KMS-11 (cell line): ENCODE measurements around the gene ATXN7L1.

Experiments
- H2AFZ ChIP-seq: fragments of 200-600 bp; sonication (generic); 2 replicates; pipeline ENCODE4 v1.6.1; 2016; ENCODE audit warnings: antibody characterized with exemption, mixed run types, low read depth
- H3K27ac ChIP-seq: fragments of 200-600 bp; sonication (generic); 2 replicates; pipeline ENCODE4 v1.6.1; 2016; ENCODE audit warnings: mild to moderate bottlenecking, mixed run types
- H3K27me3 ChIP-seq: fragments of 200-600 bp; sonication (generic); 2 replicates; pipeline ENCODE4 v1.6.1; 2017; ENCODE audit warnings: mild to moderate bottlenecking, low read depth, mixed run types, moderate library complexity; ENCODE audit not compliant: insufficient read depth
- H3K36me3 ChIP-seq: fragments of 200-600 bp; sonication (generic); 2 replicates; pipeline ENCODE4 v1.6.1; 2017; ENCODE audit warnings: mild to moderate bottlenecking, mixed run types; ENCODE audit not compliant: insufficient read depth
- H3K4me1 ChIP-seq: fragments of 200-600 bp; sonication (generic); 2 replicates; pipeline ENCODE4 v1.6.1; 2016; ENCODE audit warnings: mild to moderate bottlenecking, low read depth, mixed run types; ENCODE audit not compliant: poor library complexity, severe bottlenecking
- H3K4me2 ChIP-seq: fragments of 200-600 bp; sonication (generic); 2 replicates; pipeline ENCODE4 v1.7.0; 2016; ENCODE audit warnings: mild to moderate bottlenecking, mixed run types
- H3K4me3 ChIP-seq: fragments of 200-600 bp; sonication (generic); IDR thresholded peaks from 2 replicates; pipeline ENCODE4 v1.6.1; 2017; ENCODE audit warnings: low read depth, low read length, mixed read lengths; ENCODE audit not compliant: insufficient read depth
- H3K79me2 ChIP-seq: fragments of 200-600 bp; sonication (generic); 2 replicates; pipeline ENCODE4 v1.6.1; 2016; ENCODE audit warnings: low read depth, mixed run types; ENCODE audit not compliant: insufficient read depth
- H3K9ac ChIP-seq: fragments of 200-600 bp; sonication (generic); 2 replicates; pipeline ENCODE4 v1.6.1; 2016; ENCODE audit warnings: mild to moderate bottlenecking, mixed run types
- H4K20me1 ChIP-seq: fragments of 200-600 bp; sonication (generic); 2 replicates; pipeline ENCODE4 v1.6.1; 2016; ENCODE audit warnings: mild to moderate bottlenecking, mixed run types; ENCODE audit not compliant: insufficient read depth
- CTCF ChIP-seq: fragments of 200-600 bp; sonication (generic); conservative IDR thresholded peaks from 2 replicates; pipeline ENCODE4 v1.6.1; 2017; ENCODE audit warnings: low read depth, mild to moderate bottlenecking, antibody characterized with exemption, low read length, moderate library complexity, mixed read lengths

The ATXN7L1 gene

GRCh38 chr7:105910172-105910571 is 33.8 kb upstream of the ATXN7L1 start:
- no peaks in the 10 kb centered on the region for H3K36me3 ChIP-seq
- H3K27ac ChIP-seq = no peak overlapping the region
- no peaks in the 10 kb centered on the region for H4K20me1 ChIP-seq
- no peaks in the 10 kb centered on the region for H3K4me1 ChIP-seq
- H3K9ac ChIP-seq = no peak overlapping the region
- no peak overlapping the region for H2AFZ ChIP-seq
- H3K4me2 ChIP-seq = no peak overlapping the region
- no peaks in the 10 kb centered on the region for H3K27me3 ChIP-seq
- no peaks in the 10 kb centered on the region for H3K79me2 ChIP-seq
- no peak overlapping the region for H3K4me3 ChIP-seq
- no peak for TF ChIP-seq CTCF

GRCh38 chr7:105909742-105910141 is 33.3 kb upstream of the ATXN7L1 start:
- no peak overlapping the region for H3K27ac ChIP-seq
- H4K20me1 ChIP-seq = no peaks in the 10 kb centered on the region
- H3K4me2 ChIP-seq = no peak overlapping the region
- H3K4me3 ChIP-seq = no peak overlapping the region
- H3K9ac ChIP-seq = no peak overlapping the region
- no peaks in the 10 kb centered on the region for H3K36me3 ChIP-seq
- H3K27me3 ChIP-seq = no peaks in the 10 kb centered on the region
- no peaks in the 10 kb centered on the region for H3K79me2 ChIP-seq
- no peaks in the 10 kb centered on the region for H3K4me1 ChIP-seq
- no peak for TF ChIP-seq CTCF
- no peak overlapping the region for H2AFZ ChIP-seq

- Histone ChIP-seq H4K20me1 (no peaks in the 10 kb centered on the region), H3K4me2 (no peak overlapping the region), H3K4me3 (no peak overlapping the region), H3K27me3 (no peaks in the 10 kb centered on the region), H3K9ac (no peak overlapping the region), H3K27ac (no peak overlapping the region), H3K4me1 (no peaks in the 10 kb centered on the region), H3K36me3 (no peaks in the 10 kb centered on the region), H2AFZ (no peak overlapping the region), H3K79me2 (no peaks in the 10 kb centered on the region)
- no peak for TF ChIP-seq CTCF
Observed at GRCh38 chr7:105907129-105907846, 30.9 kb upstream of the ATXN7L1 start.

GRCh38 chr7:105906695-105907094 is 30.3 kb upstream of the ATXN7L1 start:
- H3K79me2 ChIP-seq = no peaks in the 10 kb centered on the region
- H3K4me1 ChIP-seq = no peaks in the 10 kb centered on the region
- no peak overlapping the region for H3K27ac ChIP-seq
- no peak overlapping the region for H2AFZ ChIP-seq
- H3K27me3 ChIP-seq = no peaks in the 10 kb centered on the region
- no peak for TF ChIP-seq CTCF
- no peak overlapping the region for H3K4me3 ChIP-seq
- H3K9ac ChIP-seq = no peak overlapping the region
- no peaks in the 10 kb centered on the region for H3K36me3 ChIP-seq
- H4K20me1 ChIP-seq = no peaks in the 10 kb centered on the region
- H3K4me2 ChIP-seq = no peak overlapping the region
